ENCODE data around the gene ARHGEF28. TPM values are rescaled to one million over a fixed set of nuclear protein-coding genes. Genes with fewer than 3 reads are reported as not detected.

The ARHGEF28 gene
- total and polyA plus RNA-seq, 2 of the 13 experiments (the other 11 are each of a cell fraction or from before 2014, with no cell fraction given): 17.4 to 34.1 TPM

DNA sequence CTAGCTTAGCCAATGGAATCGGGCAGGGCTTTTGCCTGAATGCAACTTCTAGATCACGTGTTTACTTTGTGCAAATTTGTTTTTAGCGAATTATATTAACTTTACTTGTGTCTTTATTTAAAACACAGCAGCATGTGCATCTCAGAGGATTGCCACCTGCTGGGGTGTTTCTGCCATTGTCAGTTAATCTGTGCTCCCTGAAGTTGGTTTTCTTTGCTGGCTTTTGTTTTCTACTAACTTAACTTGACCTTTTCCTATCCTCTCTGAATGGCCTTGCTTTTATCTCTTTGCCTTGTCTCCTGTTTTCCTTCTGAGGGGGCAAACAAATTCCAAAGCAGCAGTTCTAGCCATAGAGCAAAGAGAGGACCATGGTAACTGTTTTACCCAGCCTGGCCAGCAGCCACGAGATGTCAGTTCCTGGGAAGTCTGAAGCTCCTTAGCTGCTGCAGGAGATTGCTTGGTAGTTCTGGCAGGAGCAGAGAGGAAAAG lies 67.6 kb downstream of the ARHGEF28 start (continued):
- TF ChIP-seq, protein P1, sequence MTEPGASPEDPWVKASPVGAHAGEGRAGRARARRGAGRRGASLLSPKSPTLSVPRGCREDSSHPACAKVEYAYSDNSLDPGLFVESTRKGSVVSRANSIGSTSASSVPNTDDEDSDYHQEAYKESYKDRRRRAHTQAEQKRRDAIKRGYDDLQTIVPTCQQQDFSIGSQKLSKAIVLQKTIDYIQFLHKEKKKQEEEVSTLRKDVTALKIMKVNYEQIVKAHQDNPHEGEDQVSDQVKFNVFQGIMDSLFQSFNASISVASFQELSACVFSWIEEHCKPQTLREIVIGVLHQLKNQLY (CRISPR knock-in tag; IDR thresholded peaks at IDR 0.05): 0 out of 2 replicates have a peak, but pooled peaks have one; percentile 29
- TF ChIP-seq CREM (IDR thresholded peaks at IDR 0.05): no peak
- no peak for TF ChIP-seq CREM (CRISPR knock-in tag; IDR thresholded peaks at IDR 0.05)
- TF ChIP-seq AHDC1 (CRISPR knock-in tag; IDR thresholded peaks at IDR 0.05; ENCODE audit: borderline replicate concordance): peak; percentile 34; the same call in 1 of the 2 replicates
- TF ChIP-seq ELF1 (CRISPR knock-in tag; IDR thresholded peaks at IDR 0.05): no peak
- TF ChIP-seq GATAD2A (CRISPR knock-in tag; IDR thresholded peaks at IDR 0.05): peak; percentile 68
- TF ChIP-seq TCF7 (IDR thresholded peaks at IDR 0.05; ENCODE audit: low read depth): no peak
- TF ChIP-seq TEAD3 (CRISPR knock-in tag; optimal IDR thresholded peaks at IDR 0.05; ENCODE audit: borderline replicate concordance): peak; percentile 57
- peak; percentile 75 for TF ChIP-seq HDAC2 (CRISPR knock-in tag; IDR thresholded peaks at IDR 0.05)
- no peak for TF ChIP-seq PHB2 (IDR thresholded peaks at IDR 0.05; ENCODE audit: partially characterized antibody)
- peak; percentile 20 for TF ChIP-seq ASH2L (IDR thresholded peaks at IDR 0.05; ENCODE audit: insufficient read length, low read depth, low read length)
- no peak for TF ChIP-seq ZNF775 (CRISPR knock-in tag; IDR thresholded peaks at IDR 0.05; ENCODE audit: borderline replicate concordance)
- no peak for TF ChIP-seq HOXA9 (CRISPR knock-in tag; IDR thresholded peaks at IDR 0.05; ENCODE audit: borderline replicate concordance)
- no peak for TF ChIP-seq ZBTB26 (CRISPR knock-in tag; IDR thresholded peaks at IDR 0.05; ENCODE audit: borderline replicate concordance)
- no peak for TF ChIP-seq PBX3 (CRISPR knock-in tag; IDR thresholded peaks at IDR 0.05; ENCODE audit: borderline replicate concordance)
- TF ChIP-seq PPARG (CRISPR knock-in tag; conservative IDR thresholded peaks at IDR 0.05): peak; percentile 43; the same call in 1 of the 2 replicates
- TF ChIP-seq SOX5 (CRISPR knock-in tag; IDR thresholded peaks at IDR 0.05; ENCODE audit: borderline replicate concordance): peak; percentile 73
- peak; percentile 81 for TF ChIP-seq SMC3 (IDR thresholded peaks at IDR 0.05; ENCODE audit: low read length)
- TF ChIP-seq ETV5 (CRISPR knock-in tag; IDR thresholded peaks at IDR 0.05; ENCODE audit: borderline replicate concordance): peak; percentile 13; the same call in 1 of the 2 replicates
- TF ChIP-seq HNF1B (CRISPR knock-in tag; IDR thresholded peaks at IDR 0.05): peak; percentile 51; the same call in 1 of the 2 replicates
